Endodermal cell (in vitro differentiated cells): ENCODE measurements around the gene AJAP1. TPM values are rescaled to one million over a fixed set of nuclear protein-coding genes. Genes with fewer than 3 reads are reported as not detected.

Experiments
- DNase-seq: peaks from one replicate; pipeline ENCODE4 v3.0.0-alpha.2; 2017
- H3K27ac ChIP-seq: 2 replicates; pipeline ENCODE4 v1.5.1; 2013; ENCODE audit warnings: mild to moderate bottlenecking, low read depth, low read length, moderate library complexity
- H3K27me3 ChIP-seq: 2 replicates; pipeline ENCODE4 v1.6.1; 2013; ENCODE audit warnings: mild to moderate bottlenecking, low read length, moderate library complexity; ENCODE audit not compliant: insufficient read depth, control insufficient read depth, poor library complexity, severe bottlenecking
- H3K36me3 ChIP-seq: 2 replicates; pipeline ENCODE4 v1.7.0; 2013; ENCODE audit warnings: mild to moderate bottlenecking, low read length, moderate library complexity; ENCODE audit not compliant: control insufficient read depth, insufficient read depth
- H3K4me1 ChIP-seq: one replicate; pipeline ENCODE4 v1.7.0; 2013; ENCODE audit warnings: low read length; ENCODE audit not compliant: control insufficient read depth, insufficient read depth
- H3K4me3 ChIP-seq: 2 replicates; pipeline ENCODE4 v1.5.1; 2013; ENCODE audit warnings: mild to moderate bottlenecking, low read length, moderate library complexity
- H3K9ac ChIP-seq: 2 replicates; pipeline ENCODE4 v1.6.1; 2013; ENCODE audit warnings: mild to moderate bottlenecking, low read length, moderate library complexity; ENCODE audit not compliant: poor library complexity, severe bottlenecking; ENCODE audit errors: extremely low read depth
- H3K9me3 ChIP-seq: 2 replicates; pipeline ENCODE4 v1.6.1; 2013; ENCODE audit warnings: mild to moderate bottlenecking, low read length, moderate library complexity; ENCODE audit not compliant: control insufficient read depth
- H3K27ac Mint-ChIP-seq: 2 replicates; pipeline ENCODE4 v1.8.0; 2020; ENCODE audit warnings: mixed read lengths
- H3K27me3 Mint-ChIP-seq: 2 replicates; pipeline ENCODE4 v1.8.0; 2021; ENCODE audit warnings: mild to moderate bottlenecking, mixed read lengths; ENCODE audit not compliant: insufficient read depth
- H3K36me3 Mint-ChIP-seq: 2 replicates; pipeline ENCODE4 v1.8.0; 2020; ENCODE audit warnings: low read depth, mixed read lengths
- H3K4me1 Mint-ChIP-seq: 2 replicates; pipeline ENCODE4 v1.8.0; 2020; ENCODE audit warnings: mixed read lengths
- H3K4me3 Mint-ChIP-seq: 2 replicates; pipeline ENCODE4 v1.8.0; 2020; ENCODE audit warnings: mild to moderate bottlenecking, moderate library complexity, mixed read lengths
- H3K9me3 Mint-ChIP-seq: 2 replicates; pipeline ENCODE4 v1.8.0; 2020; ENCODE audit warnings: mild to moderate bottlenecking, mixed read lengths
- CTCF ChIP-seq: fragments of 200-600 bp; sonication (generic); conservative IDR thresholded peaks from 2 replicates; pipeline ENCODE4 v1.5.0; 2021; ENCODE audit warnings: antibody characterized with exemption, mild to moderate bottlenecking
- WGBS, 2 experiments: methylation state at CpG; one replicate each; pipeline versions ENCODE4 v1.1.5 to v1.1.7; 2013; ENCODE audit warnings: missing lambda C conversion rate in 2 of 2, mixed read lengths in 1 of 2; ENCODE audit not compliant: insufficient coverage in 1 of 2, insufficient read length in 1 of 2; 5-methylcytosine and 5-hydroxymethylcytosine counted together
- total RNA-seq, 2 donors: library from RNA; stranded (reverse); fragmentation: NEBNext Ultra II Directional in 1 of 2; extraction: Animal tissue kit (Norgen Biotek cat#: 25700) in 1 of 2; gene quantifications; 2 replicates in 1 of 2; 3 replicates in 1 of 2; pipeline ENCODE4 v1.2.1, GENCODE V29; 2021

The AJAP1 gene
- total RNA-seq, 2 donors from 2014 or later, result 19.4 to 22.1 TPM

DNA sequence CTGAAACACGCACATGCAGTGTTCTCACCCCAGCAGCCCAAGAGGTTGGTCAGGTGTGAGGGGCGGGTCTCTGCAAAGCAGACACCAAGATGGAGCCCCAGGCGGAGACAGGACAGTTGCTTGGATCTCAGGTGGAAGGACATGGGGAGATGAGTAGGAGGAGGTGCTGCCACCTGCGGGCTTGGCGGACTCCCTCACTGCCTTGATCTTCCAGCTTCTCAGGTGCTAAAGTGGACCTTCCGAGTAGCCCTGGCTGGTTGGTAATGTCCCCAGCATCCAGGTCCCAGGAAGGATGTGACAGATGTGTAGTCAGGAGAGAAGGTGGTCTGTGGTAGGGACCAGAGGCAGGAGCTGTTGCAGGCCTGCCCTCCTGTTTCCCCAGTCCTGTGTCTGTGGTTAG lies 114.1 kb downstream of the AJAP1 start:
- Histone ChIP-seq H3K4me3 (no peak overlapping the region), H3K4me1 (no peaks in the 10 kb centered on the region), H3K27ac (no peak overlapping the region), H3K9me3 (no peaks in the 10 kb centered on the region), H3K27me3 (no peaks in the 10 kb centered on the region), H3K36me3 (peaks cover 47% of the 10 kb centered on the region), H3K9ac (no peak overlapping the region)
- Mint-ChIP-seq H3K4me3 (no peak overlapping the region), H3K27me3 (no peaks in the 10 kb centered on the region), H3K4me1 (peaks cover 7% of the 10 kb centered on the region), H3K27ac (no peak overlapping the region), H3K9me3 (no peaks in the 10 kb centered on the region), H3K36me3 (peaks cover 23% of the 10 kb centered on the region)
- WGBS, 2 experiments, result 91% methylated on average over 6 of the region's 6 CpGs; no CpG with 5 or more reads in 1 of the 2 experiments
- TF ChIP-seq CTCF, result peak; percentile 33
- peak; percentile 62 for DNase-seq

DNA sequence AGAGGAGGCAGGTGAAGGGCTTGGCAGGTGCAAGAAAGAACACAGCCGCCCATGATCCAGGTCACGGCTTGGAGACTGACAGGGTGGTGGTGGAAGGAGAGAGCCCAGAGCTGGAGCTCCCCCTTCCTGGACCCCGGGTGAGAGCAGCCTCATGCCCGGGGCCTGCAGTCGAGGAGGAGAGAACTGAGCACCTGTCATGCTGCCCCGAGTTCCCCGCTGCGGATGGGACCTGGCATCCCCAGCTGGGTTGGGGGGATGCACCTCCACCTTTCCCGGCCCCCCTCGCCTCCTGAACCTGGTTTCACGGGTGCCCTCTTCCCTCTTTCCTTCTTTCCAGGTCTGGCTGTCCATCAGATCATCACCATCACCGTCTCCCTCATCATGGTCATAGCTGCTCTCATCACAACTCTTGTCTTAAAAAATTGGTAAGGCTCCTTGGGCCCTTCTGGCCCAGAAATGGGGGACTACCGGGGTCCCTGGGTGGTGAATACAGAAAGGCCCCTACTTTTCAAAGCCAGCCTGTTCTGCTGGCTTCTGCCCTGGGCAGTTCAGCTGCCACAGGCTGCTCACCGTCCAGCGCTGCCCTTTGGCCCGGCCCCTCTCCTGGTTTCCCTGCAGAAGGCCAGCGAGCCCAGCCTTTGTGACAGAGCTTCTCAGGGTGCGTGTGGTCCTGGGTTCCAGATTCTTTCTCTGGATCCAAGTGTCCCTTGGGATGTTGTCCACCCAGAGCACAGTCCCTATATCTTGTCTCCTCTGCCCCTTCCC lies 115.3 kb downstream of the AJAP1 start:
- Mint-ChIP-seq H3K9me3 (no peaks in the 10 kb centered on the region), H3K36me3 (peaks cover 28% of the 10 kb centered on the region), H3K4me3 (no peak overlapping the region), H3K4me1 (peaks cover 7% of the 10 kb centered on the region), H3K27ac (no peak overlapping the region), H3K27me3 (peaks cover 4% of the 10 kb centered on the region)
- TF ChIP-seq CTCF, result peak; percentile 41
- 91 to 92% methylated on average over 12 to 18 of the region's 18 CpGs for WGBS, 2 experiments
- Histone ChIP-seq H3K36me3 (peaks cover 48% of the 10 kb centered on the region), H3K9me3 (no peaks in the 10 kb centered on the region), H3K27ac (no peak overlapping the region), H3K9ac (no peak overlapping the region), H3K4me3 (no peak overlapping the region), H3K4me1 (no peaks in the 10 kb centered on the region), H3K27me3 (no peaks in the 10 kb centered on the region)
- no peak for DNase-seq

DNA sequence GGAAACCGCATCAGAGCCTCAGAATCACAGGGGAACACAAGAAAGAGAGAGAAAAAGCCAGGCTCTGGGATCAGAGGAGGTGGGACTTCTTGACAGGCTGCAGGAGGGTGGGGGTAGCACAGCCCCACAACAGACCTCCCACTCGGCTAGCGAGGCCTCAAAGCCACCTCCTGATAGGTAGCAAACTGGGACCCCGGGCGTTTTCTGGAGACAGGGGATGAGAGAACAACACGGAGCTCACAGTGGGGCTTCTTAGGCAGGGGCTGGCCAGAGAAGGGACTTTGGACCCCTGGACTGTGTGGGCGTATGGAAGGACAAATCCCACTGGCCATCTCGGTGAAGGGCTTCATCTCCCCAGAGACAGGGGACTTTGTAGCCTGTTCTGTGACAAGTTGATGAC lies 116.3 kb downstream of the AJAP1 start:
- peaks cover 55% of the 10 kb centered on the region for H3K36me3 ChIP-seq
- H3K27me3 ChIP-seq, result no peaks in the 10 kb centered on the region
- TF ChIP-seq CTCF, result no peak
- H3K4me3 ChIP-seq, result no peak overlapping the region
- Mint-ChIP-seq H3K27ac (no peak overlapping the region), H3K36me3 (peaks cover 36% of the 10 kb centered on the region), H3K4me3 (no peak overlapping the region), H3K9me3 (no peaks in the 10 kb centered on the region), H3K4me1 (peaks cover 7% of the 10 kb centered on the region), H3K27me3 (peaks cover 4% of the 10 kb centered on the region)
- no peaks in the 10 kb centered on the region for H3K9me3 ChIP-seq
- WGBS, 2 experiments, result 80 to 83% methylated on average over 4 to 8 of the region's 8 CpGs
- no peaks in the 10 kb centered on the region for H3K4me1 ChIP-seq
- no peak overlapping the region for H3K9ac ChIP-seq
- H3K27ac ChIP-seq, result no peak overlapping the region
- DNase-seq, result no peak
